ENCODE results near the gene MAPK1IP1L. TPM values are rescaled to one million over a fixed set of nuclear protein-coding genes. Genes with fewer than 3 reads are reported as not detected.

MAPK1IP1L gene
- total and polyA plus RNA-seq, 12 donors, result 23.6 to 105 (median 77.2) TPM

DNA sequence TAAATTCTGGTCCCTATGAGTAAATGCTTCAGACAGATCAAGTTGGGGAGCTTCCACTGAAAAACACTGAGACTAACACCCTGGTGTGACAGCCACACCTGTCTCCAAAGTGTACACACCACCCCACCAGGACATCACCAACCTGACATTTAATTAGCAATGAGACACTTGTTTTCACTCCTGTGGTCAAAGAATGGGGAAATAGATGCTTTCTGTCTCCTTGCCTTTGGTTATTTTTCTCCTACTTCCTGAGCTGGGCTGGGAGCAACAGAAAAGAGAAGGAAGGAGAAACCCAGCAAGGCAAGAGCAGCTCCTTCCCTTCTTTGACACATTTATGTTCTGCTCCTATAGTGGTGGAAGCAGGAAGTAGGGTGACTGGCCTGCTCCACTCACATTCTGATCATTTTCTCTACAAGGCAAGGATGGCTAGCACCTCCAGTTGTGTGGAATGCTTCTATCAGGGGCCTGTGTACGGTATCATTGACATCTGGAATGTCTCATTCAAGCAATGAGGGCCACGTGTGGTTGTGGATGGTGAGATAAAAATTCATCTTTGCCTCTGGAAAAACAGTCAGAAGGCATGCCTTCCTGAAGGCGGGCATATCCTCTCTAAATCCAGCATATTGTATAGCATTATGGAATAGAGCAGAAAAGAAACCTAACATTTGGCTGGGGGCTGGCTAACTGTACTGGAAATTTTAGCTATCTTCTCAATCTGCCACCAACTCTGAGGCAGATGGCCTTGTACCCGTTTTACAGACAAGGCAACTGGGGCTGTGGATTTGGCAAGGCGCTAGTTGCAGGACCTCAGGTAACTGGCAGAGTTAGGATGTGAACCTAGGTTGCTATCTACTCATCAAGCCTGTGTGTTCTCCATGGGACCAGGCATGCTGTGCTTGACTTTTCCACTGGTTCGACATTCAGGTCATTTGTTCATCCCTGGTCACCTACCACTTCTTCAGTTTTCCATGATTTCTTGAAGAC is 52.8 kb downstream of the MAPK1IP1L start:
- Histone ChIP-seq H3K9me3 (peaks cover 0 to 10% (median 0%) of the 10 kb centered on the region in 11 donors), H3K4me3 (no peak overlapping the region), H3K4me1 (peaks cover 18 to 98% (median 94%) of the 10 kb centered on the region in 9 donors), H3K36me3 (no peaks in the 10 kb centered on the region), H3K27me3 (no peaks in the 10 kb centered on the region), H3K27ac (peak overlapping the region; percentile 76 to 96 (median 87))
- 84 to 88% methylated on average over 6 of the region's 6 CpGs for WGBS, 2 donors
- no peak for ATAC-seq
- no peak for DNase-seq
- TF ChIP-seq, protein P1, sequence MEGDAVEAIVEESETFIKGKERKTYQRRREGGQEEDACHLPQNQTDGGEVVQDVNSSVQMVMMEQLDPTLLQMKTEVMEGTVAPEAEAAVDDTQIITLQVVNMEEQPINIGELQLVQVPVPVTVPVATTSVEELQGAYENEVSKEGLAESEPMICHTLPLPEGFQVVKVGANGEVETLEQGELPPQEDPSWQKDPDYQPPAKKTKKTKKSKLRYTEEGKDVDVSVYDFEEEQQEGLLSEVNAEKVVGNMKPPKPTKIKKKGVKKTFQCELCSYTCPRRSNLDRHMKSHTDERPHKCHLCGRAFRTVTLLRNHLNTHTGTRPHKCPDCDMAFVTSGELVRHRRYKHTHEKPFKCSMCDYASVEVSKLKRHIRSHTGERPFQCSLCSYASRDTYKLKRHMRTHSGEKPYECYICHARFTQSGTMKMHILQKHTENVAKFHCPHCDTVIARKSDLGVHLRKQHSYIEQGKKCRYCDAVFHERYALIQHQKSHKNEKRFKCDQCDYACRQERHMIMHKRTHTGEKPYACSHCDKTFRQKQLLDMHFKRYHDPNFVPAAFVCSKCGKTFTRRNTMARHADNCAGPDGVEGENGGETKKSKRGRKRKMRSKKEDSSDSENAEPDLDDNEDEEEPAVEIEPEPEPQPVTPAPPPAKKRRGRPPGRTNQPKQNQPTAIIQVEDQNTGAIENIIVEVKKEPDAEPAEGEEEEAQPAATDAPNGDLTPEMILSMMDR (IDR thresholded peaks at IDR 0.05), result no peak
- intact Hi-C loops (cut with DNase I), result loop anchor here in 4 of 10 donors (2.0 to 5.0 kb wide), 4 partner anchors 15 to 33 kb away; no protein-coding TSS in a partner anchor

DNA sequence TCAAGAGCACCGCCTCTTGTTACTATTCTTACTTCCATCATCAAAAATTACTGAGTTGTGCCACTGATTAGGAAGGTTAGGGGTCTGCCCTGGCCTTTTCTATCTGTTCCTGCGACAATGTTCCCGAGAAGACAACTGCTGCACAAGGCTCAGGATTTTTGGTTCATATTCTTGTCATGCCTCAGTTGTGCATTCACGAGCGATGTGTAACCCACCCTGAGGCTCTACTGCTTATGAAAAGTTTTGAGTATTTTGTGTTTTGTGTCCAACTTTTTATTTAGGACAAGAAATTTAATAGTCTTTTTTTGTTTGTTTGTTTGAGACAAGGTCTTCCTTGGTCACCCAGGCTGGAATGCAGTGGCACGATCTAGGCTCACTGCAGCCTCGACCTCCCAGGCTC is 54.5 kb downstream of the MAPK1IP1L start:
- no peaks in the 10 kb centered on the region for H3K36me3 ChIP-seq
- peaks cover 0 to 10% (median 0%) of the 10 kb centered on the region in 11 donors for H3K9me3 ChIP-seq
- H3K4me1 ChIP-seq, result peaks cover 18 to 83% (median 77%) of the 10 kb centered on the region in 9 donors
- TF ChIP-seq, protein P1 (IDR thresholded peaks at IDR 0.05), result no peak
- 68 to 74% methylated on average over 7 of the region's 7 CpGs for WGBS, 2 donors
- DNase-seq (no peak), ATAC-seq (no peak)
- no peaks in the 10 kb centered on the region for H3K27me3 ChIP-seq
- intact Hi-C loops (cut with DNase I), result no loop called here
- H3K27ac ChIP-seq, result peak overlapping the region in 7 of 10 donors; percentile 88 to 96 (median 94)
- no peak overlapping the region for H3K4me3 ChIP-seq

DNA sequence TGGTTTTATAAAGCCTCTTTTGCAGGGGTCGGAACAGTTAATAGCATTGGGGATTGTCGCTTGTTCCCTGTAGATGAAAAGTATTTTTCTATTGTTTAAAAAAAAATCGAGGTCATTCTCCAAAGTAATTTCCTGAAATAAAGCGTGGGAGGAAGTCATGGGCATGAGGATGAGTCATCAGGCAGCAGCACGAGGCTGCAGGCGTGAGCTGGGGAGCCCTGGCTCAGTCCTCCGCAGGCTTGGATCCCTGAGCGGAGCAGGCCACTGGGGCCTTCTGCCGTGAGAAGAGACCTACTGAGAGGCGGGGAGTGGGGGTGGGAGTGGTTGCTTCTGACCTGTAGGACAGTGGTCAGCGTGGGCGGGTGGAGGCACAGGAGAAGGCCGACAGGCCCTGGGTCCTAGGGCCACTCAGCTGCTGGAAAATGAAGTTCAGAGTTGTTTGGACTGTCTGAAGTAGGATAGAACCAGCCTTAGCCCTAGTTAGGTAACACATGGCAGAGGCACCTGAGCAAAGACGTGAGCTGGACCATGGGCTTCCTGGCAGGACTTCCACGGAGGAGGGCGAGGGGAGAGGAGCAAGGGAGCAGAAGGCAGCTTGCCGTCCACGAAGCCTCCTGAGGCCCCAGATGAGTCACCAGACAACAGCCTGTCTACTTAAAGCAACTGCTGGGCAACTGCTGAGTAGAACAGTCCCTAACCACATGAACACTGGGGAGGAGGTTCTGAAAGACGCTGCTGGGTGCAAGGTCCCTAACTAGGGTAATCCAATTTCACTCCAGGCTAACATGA is 56.5 kb downstream of the MAPK1IP1L start:
- intact Hi-C loops (cut with DNase I), result no loop called here
- peak; percentile 93 to 97 (median 94) for ATAC-seq
- DNase-seq, result peak; percentile 85 to 91
- peak overlapping the region; percentile 88 to 96 (median 94) for H3K27ac ChIP-seq
- no peaks in the 10 kb centered on the region for H3K36me3 ChIP-seq
- no peak overlapping the region for H3K4me3 ChIP-seq
- TF ChIP-seq, protein P1 (IDR thresholded peaks at IDR 0.05), result no peak
- H3K9me3 ChIP-seq, result peaks cover 0 to 10% (median 0%) of the 10 kb centered on the region in 11 donors
- peaks cover 16 to 63% (median 57%) of the 10 kb centered on the region in 9 donors for H3K4me1 ChIP-seq
- no peaks in the 10 kb centered on the region for H3K27me3 ChIP-seq
- WGBS, 2 donors, result 23 to 32% methylated on average over 19 of the region's 19 CpGs

DNA sequence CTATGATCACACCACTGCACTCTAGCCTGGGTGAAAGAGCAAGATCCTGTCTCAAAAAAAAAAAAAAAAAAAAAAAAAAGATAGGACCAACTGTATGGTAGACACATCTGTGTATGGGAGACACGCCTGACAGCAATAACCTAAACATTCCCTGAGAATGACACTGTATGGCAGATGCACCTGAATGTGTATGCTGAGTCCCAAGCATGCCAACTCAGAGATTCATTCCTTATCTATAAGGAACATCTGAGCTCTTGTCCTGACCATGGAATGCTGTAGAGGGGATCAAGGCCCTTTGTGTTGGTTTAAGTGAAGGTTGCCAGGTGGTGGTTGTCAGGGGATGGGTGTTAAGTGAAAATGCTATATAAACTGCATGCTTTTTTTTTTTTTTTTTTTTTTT is 58.4 kb downstream of the MAPK1IP1L start:
- TF ChIP-seq, protein P1 (IDR thresholded peaks at IDR 0.05), result no peak
- DNase-seq (no peak), ATAC-seq (no peak)
- peaks cover 0 to 3% (median 0%) of the 10 kb centered on the region in 11 donors for H3K9me3 ChIP-seq
- H3K4me3 ChIP-seq, result no peak overlapping the region
- H3K27ac ChIP-seq, result no peak overlapping the region
- H3K27me3 ChIP-seq, result no peaks in the 10 kb centered on the region
- 89 to 98% methylated on average over 1 of the region's 1 CpG for WGBS, 2 donors
- H3K4me1 ChIP-seq, result peaks cover 14 to 46% (median 39%) of the 10 kb centered on the region in 9 donors
- no peaks in the 10 kb centered on the region for H3K36me3 ChIP-seq
- intact Hi-C loops (cut with DNase I), result no loop called here
